GOT3 (cell line): ENCODE data around the gene GTPBP6.
"Not testable (repeated sequence)": the region's sequence is repeated elsewhere in the genome, so short reads cannot be mapped to it uniquely, and the experiment has no call there.

Source experiments
- DNase-seq: peaks from one replicate; lab custom pipeline; 2025; ENCODE audit warnings: mixed read lengths; lab: John Stamatoyannopoulos, UW

Gene GTPBP6

DNA sequence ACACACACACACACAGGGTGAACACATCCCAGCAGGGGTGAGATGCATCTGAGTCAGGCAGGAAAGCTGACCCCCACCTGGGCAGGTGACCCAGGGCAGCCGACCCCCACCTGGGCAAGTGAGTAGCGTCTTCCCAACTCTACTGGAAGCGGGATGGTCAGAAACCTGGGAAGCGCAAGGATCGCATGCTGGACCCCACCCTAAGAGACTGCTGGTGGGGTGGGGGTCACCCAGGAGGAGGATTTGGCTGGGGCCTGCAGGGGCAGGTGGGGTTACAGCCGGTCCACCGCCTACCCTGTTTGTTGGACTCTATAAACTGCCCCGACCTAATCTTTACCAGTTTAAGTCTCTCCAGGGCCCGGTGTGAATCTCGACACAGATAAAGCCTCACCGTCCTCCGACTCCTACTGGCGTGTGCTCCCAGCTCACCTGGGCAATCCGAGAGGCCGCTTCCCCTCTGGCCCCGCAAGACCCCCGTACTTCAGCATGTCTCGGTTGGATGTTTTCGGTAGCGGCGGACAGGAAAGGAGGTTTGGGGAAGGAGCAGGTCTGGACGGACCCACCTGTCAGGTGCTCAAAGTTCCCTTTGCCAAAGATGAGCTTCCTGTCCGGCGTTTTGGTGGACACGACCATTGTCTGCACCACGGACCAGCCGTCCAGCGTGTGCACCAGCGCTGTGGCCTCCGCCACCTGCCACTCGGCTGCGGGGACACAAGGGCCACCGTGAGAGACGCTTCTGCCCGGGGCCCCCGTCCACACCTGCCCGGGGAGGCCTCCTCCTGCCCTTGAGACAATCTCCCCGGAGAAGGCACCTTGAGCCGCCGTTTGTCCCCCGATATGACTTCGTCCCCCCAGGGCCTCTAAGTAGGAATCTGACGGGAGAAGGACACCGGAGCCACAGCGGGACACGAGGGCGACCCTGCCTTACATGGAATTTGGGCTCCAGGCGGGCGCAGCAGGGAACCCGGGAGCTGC is 2.0 kb downstream of the GTPBP6 start:
- DNase-seq: no peak

DNA sequence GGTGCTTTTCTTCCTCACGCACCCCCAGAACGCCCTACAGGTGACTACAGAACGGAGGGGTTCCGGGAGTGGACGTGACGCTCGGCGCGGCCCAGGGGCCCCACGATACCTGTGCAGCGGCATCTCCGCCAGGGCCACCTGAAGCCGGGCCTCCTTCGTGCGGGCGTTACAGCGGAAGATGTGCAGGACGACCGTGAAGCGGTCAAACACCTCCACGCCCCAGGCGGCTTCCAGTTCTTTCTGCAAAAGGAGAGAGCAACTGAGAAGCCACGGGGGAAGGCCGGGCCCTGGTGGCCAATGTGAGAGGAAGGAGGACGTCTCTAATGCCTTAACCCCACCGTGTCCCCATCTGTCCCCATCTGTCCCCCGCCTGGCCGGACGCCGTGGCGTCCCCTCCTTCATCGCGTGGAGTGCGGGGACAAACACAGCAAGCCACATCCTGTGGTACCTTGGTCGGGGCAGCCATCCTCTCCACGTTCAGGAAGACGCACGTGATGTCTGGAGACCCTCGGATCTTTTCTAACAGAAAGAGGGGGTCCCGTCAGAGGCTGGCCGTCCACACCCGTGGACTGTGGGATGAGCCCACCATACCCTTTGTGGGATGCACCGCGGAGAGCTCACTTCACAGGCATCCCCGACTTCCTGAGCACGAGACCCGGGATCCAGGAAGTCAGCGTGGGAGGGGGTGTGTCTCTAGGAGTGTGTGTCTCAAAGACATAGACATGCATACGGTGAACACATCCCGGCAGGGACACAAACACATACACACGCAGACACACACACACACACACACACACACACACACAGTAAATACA is 3.6 kb downstream of the GTPBP6 start:
- DNase-seq: no peak

DNA sequence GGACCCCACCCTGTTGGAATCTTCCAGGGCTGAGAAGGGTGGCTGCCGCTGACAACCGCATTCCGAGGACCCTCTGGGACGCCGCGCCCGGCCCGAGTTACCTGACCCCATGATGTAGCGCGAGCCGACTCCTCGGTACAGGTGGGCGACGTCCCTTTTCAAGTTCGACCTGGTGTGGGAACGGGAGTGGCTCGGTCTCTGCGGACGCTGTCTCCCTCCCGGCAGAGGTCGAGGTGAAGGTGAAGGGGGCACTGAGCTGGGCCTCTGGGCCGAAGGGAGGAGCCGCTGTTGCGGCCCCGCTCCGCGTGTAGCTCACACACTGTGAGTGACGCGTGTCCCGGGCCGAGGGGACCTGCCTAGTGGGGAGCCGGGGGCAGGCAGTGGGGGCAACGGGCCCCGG is 4.5 kb downstream of the GTPBP6 start:
- DNase-seq: no peak

DNA sequence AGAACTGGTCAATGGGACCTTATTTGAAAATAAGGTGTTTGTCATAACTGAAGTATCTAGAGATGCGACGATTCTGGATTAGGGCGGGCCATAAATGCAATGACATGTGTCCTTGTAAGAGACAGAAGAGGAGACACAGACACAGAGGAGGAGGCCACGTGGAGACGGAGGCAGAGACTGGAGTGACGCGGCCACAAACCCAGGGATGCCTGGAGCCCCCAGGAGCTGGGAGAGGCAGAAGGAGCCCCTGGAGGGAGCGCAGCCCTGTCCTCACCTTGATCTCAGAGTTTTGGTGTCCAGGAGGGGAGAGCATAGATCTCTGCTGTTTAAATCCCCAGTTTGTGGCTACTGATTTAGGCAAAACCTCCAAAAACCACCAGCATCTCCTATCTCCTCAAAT is 5.0 kb downstream of the GTPBP6 start:
- no peak for DNase-seq

DNA sequence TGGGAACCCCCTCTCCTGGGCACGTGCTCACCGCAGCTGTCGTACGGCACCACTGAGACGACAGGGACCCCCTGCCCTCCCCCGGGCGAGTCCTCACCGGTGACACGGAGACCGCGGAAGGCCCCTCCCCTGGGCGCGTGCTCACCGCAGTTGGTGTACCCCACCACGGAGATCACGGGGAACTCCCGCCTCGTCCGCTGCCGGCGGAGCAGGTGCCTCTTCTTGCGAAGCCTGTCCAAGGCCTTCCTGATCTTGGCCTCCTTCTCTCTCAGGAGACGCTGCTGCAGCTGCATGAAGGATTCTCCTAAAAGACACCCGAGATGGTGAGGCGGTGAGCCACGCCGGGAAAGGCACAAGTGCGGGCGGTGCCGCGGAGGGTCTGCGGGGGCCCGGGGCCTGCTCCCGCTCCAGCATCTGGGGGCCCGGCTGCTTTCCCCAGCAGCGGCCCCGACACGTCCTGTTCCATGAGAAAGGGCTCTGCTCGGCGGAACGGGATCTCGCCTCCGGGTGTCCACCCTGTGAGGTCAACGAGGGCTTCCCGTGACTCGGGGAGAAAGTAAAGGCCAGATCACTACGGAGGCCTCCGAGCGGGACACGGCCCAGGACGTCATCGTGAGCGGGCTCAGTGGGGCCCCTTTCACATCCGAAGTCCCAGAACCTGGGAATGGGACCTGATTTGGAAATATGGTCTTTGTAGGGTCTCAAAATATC is 5.8 kb downstream of the GTPBP6 start:
- DNase-seq: no peak

DNA sequence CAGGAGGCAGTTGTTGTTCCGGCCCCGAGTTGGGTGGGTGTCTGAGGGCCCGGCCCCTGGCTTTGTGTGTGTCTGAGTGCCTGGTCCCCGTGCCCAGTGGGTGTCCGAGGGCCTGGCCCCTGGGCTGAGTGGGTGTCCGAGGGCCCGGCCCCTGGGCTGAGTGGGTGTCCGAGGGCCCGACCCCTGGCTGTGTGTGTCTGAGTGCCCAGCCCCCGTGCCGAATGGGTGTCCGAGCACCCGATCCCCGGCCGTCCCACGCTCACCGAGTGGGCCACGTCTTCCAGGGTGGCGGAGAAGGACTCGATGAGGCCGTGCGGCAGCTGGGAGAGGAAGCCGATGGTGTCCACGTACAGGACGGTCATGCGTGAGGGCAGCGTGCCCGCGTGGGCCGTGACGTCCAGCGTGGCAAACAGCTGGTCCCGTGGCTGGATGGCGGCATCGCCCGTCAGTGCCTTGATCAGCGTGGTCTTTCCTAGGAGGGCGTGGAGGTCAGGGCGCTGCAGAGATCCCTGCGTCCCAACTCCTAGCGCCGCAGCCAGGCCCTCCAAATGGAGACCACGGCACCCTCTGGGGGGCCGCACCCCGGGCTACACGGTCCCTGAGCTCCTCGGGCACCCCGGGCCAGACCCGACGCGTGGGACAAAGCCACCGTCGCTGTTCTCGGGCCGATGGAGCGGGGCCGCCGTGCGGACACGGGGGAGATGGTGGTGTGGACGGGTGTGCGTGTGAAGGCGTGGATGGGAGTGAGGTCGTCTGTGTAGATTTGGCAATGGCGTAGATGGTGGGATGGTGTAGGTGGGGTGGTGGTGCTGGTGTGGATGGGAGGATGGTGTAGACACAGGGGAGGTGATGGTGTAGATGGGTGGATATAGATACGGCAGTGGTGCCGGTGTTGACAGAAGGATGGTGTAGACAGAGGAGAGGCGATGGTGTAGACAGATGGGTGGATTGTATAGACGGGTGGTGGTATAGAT is 7.2 kb downstream of the GTPBP6 start:
- no peak for DNase-seq

DNA sequence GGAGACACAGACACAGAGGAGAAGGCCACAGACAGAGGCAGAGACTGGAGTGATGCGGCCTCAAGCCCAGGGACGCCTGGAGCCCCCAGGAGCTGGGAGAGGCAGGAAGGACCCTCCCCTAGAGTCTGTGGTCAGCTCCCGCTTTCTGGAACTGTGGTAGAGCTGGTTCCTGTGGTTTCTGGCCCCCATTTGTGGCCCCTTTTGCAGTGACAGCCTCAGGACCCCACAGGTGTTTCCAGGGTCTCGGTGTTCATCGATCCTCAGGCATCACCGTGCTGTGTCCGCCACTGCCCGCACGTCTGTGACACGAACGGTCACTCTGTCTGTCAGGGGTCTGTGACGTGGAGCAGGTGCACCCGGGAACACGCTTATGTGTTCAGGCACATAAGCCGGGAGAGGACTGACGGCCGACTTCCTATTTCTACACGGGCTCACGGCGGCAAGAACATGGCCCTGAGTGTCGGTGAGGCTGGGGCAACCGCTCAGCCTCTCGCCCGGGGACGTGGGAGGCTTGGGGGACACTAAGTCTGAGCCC is 7.9 kb downstream of the GTPBP6 start:
- DNase-seq: no peak

DNA sequence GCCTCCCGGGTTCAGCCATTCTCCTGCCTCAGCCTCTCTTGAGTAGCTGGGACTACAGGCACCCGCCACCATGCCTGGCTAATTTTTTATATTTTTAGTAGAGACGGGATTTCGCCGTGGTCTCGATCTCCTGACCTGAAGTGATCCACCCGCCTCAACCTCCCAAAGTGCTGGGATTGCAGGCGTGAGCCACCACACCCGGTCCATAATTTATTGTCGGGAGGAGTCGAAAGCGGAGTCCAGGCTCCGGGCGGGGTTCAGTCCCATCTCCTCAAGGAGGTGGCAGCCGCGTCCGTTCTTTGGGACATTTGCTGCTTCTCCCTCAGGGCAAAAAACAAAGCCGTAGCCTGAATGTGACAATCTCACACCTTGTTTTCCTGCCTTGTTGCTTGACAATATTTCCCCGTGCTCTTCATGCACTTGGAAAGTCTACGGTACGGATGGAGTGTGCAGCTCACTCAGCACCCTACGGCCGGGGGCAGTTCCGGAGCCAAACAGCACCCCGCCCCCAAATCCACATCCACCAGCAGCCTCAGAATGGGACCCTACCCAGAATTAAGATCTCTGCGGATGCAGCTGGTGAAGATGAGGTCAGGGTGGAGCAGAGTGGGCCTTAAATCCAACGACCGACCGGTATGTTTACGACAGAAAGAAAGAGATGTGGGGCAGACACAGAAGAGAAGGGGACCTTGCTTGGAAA is 9.6 kb downstream of the GTPBP6 start:
- no peak for DNase-seq

DNA sequence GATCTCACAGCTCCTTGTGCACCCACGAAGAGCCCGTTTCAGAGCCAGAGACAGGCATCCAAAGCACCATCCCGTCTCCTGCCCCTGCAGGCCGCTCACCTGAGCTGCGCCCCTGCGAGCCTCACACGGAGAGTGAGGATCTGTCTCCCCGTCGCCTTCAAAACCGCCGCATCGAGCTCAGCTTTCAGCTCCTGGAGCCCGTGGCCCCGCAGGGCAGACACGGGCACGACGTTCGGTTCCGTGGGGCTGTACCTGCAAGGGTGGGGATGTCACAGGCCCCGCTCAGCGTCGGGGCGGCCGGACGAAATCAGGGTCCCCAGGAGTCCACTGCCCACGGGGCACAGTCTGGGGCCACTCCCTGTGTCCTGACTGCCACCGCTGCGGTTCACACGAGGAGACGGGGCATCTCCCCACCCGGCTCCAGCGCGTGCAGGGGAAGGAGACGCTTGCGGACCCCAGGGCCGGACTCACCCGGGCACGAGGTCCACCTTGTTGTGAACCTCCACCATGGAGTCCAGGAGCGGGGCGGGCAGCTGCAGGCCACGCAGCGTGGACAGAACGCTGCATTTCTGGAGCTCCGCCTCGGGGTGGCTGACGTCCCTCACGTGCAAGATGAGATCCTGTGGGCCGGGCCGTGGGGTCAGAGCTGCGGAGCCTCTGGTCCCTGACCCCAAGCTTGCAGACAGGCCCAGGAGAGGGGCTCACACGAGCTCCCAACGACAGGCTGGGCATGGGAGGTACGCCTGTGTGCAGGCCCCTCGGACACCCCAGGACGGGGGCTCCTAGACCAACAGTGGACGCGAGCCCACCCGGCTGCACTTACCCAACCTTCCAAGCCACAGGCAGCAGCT is 11.1 kb downstream of the GTPBP6 start:
- no peak for DNase-seq

DNA sequence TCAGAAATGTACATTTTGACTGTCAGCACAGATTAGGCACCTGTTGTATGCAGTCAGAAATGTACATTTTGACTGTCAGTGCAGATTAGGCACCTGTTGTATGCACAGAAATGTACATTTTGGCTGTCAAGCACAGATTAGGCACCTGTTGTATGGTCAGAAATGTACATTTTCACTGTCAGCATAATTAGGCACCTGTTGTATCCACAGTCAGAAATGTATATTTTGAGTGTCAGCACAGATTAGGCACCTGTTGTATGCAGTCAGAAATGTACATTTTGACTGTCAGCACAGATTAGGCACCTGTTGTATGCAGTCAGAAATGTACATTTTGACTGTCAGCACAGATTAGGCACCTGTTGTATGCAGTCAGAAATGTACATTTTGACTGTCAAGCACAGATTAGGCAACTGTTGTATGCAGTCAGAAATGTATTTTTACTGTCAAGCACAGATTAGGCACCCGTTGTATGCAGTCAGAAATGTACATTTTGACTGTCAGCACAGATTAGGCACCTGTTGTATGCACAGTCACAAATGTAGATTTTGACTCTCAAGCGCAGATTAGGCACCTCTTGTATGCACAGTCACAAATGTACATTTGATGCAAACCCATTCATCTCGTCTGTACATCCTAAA is 11.9 kb downstream of the GTPBP6 start:
- DNase-seq: not testable (repeated sequence)

DNA sequence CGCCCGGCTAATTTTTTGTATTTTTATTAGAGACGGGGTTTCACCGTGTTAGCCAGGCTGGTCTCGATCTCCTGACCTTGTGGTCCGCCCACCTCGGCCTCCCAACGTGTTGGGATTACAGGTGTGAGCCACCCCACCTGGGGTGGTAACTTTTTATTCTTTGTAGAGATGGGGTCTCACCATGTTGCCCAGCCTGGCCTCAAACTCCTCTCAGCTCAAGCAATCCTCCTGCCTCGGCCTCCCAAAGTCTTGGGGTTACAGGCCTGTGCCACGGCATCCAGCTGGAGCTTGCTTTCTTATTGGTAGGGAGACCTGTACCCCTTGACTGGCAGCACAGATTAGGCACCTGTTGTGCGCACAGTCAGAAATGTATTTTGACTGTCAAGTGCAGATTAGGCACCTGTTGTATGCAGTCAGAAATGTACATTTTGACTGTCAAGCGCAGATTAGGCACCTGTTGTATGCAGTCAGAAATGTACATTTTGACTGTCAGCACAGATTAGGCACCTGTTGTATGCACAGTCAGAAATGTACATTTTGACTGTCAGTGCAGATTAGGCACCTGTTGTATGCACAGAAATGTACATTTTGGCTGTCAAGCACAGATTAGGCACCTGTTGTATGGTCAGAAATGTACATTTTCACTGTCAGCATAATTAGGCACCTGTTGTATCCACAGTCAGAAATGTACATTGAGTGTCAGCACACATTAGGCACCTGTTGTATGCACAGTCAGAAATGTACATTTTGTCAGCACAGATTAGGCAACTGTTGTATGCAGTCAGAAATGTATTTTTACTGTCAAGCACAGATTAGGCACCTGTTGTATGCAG is 12.6 kb downstream of the GTPBP6 start:
- not testable (repeated sequence) for DNase-seq

DNA sequence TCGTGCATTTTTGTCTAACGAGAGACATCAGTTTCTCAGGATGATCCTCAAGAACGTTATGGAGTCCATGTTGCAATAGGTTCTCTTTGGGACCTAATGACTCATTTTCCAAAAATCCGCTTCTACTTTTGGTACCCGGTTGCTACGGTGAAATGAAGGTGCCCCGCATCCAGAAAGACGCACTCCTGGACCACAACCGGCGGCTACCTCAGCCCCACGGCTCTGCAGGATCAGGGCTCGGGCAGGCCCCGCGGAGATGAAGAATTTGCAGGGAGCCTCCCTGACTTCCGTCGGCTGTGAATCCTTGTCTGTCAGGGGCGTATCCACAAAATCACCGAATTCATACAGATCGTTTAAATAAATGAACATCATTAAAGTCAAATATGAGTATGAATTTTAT is 15.6 kb downstream of the GTPBP6 start:
- DNase-seq: no peak

DNA sequence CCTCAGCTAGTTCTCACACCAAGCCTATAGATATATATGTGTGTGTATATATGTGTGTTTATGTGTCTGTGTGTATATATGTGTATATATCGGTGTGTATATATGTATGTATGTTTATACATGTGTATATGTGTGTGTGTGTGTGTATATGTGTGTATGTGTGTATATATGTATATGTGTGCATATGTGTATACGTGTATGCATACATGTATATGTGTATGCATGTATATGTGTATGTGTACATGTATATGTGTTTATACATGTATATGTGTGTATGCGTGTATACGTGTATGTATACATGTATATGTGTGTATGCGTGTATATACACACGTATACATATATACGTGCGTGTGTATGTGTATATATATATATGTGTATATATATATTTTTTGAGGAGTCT is 18.3 kb downstream of the GTPBP6 start:
- DNase-seq: no peak

DNA sequence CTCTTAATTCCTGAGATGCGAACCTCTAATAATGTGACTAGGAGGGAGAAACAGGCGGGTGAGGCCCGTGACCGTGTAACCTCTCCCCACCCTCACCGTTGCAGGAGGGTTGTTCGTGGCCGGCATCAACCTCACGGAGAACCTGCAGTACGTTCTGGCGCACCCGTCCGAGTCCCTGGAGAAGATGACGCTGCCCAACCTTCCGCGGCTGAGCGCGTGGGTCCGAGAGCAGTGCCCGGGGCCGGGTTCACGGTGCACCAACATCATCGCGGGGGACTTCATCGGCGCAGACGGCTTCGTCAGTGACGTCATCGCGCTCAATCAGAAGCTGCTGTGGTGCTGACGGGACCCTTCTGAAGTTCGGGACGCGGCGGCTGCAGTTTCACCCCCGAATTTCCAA is 19.6 kb downstream of the GTPBP6 start:
- DNase-seq: no peak

DNA sequence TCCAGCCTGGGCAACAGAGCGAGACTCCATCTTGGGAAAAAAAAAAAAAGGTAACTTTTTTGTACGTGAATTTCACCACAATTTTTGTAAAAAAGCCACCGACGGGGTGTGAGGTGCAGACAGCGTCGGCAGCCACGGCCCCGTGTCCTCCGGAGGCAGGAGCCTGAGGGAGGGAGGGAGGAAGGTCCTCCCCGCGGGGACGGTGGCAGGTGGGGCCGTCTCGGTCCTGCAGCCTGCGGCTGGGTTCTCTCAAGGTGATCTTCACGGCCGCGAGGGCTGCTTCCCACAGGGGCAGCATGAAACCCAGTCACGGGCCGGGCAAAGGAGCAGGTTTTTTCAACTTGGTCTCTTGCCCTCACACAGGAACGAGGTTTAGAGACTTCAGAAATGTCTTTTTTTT is 23.5 kb downstream of the GTPBP6 start:
- DNase-seq: no peak

DNA sequence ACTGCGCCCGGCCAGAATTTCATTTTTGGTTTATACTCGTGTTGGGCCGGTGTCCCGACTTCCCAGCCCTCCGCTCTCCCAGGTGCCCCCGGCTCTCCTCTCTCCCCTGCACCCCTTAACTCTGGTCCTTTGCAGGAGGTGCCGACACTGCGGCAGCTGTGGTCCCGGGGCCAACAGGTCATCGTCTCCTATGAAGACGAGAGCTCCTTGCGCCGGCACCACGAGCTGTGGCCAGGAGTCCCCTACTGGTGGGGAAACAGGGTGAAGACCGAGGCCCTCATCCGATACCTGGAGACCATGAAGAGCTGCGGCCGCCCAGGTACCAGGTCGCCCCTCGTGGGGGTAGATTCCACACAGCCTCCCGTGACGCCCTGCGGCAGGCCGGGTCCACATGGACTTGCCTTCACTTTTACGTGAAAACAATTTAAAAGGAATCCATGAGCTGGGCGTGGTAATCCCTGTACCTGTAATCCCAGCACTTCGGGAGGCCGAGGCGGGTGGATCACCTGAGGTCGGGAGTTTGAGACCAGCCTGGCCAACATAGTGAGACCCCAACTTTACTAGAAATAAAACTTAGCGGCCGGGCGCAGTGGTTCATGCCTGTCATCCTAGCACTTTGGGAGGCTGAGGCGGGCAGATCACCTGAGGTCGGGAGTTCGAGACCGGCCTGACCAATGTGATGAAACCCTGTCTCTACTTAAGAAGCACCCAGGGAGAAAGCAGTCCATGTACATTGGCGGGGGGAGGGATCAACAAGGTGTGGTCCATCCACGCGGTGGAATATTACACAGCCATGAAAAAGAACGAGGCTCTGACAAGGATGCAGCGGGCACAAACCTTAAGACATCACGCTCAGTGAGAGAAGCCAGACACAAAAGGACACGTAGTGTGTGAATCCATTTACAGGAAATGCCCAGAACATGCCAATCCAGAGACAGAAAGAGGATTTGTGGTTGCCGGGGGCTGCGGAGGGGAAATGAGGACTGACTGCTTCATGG is 25.4 kb downstream of the GTPBP6 start:
- no peak for DNase-seq
